ENCODE results near the gene RPS6KA2. TPM values are rescaled to one million over a fixed set of nuclear protein-coding genes. Genes with fewer than 3 reads are reported as not detected.

Gene RPS6KA2
- total RNA-seq, 1 experiment from 2014 or later: 12.3 TPM

GRCh38 chr6:166554316-166554715 lies 72.7 kb downstream of the RPS6KA2 start:
- Histone ChIP-seq H2AK5ac (ENCODE audit: insufficient read length, low read length) (no peak overlapping the region), H4K91ac (ENCODE audit: insufficient read length, low read depth, low read length) (no peak overlapping the region), H3K23me2 (ENCODE audit: insufficient read length, low read depth, low read length, poor library complexity, severe bottlenecking) (no peaks in the 10 kb centered on the region), H3K79me2 (ENCODE audit: insufficient read depth, low read length) (peaks cover 4% of the 10 kb centered on the region; the same call in 1 of the 2 replicates), H3K56ac (ENCODE audit: insufficient read length, low read depth, low read length) (no peak overlapping the region), H2BK12ac (ENCODE audit: insufficient read length, low read depth, low read length) (no peak overlapping the region), H2BK5ac (ENCODE audit: insufficient read length, low read length) (no peak overlapping the region), H3K4me1 (ENCODE audit: insufficient read depth, low read length) (peaks cover 4% of the 10 kb centered on the region; the same call in 1 of the 2 replicates), H3K23ac (ENCODE audit: insufficient read length, low read depth, low read length) (no peak overlapping the region), H3K9ac (ENCODE audit: extremely low read depth, insufficient read length, low read length) (no peak overlapping the region), H4K8ac (replicated peaks; ENCODE audit: insufficient read length, low read depth, low read length) (no peak overlapping the region), H3T11ph (ENCODE audit: low read length) (no peak overlapping the region), H3K4ac (ENCODE audit: low read depth, low read length) (no peak overlapping the region), H3K27ac (ENCODE audit: insufficient read length, low read depth, low read length) (no peak overlapping the region), H4K20me1 (ENCODE audit: control insufficient read depth, insufficient read depth, insufficient read length) (no peaks in the 10 kb centered on the region), H2BK15ac (ENCODE audit: low read depth, low read length) (no peak overlapping the region), H3K27me3 (ENCODE audit: insufficient read depth, low read length) (no peaks in the 10 kb centered on the region), H3K14ac (ENCODE audit: insufficient read depth, low read length) (no peak overlapping the region), H2AFZ (ENCODE audit: low read length) (no peak overlapping the region), H3K79me1 (ENCODE audit: insufficient read depth, low read depth, low read length, poor library complexity, severe bottlenecking) (no peaks in the 10 kb centered on the region), H2BK120ac (ENCODE audit: low read depth, low read length, poor library complexity, severe bottlenecking) (no peak overlapping the region), H3K18ac (ENCODE audit: insufficient read length, low read depth, low read length) (no peak overlapping the region), H2BK20ac (ENCODE audit: low read depth, low read length, poor library complexity, severe bottlenecking) (no peak overlapping the region), H4K5ac (ENCODE audit: insufficient read length, low read depth, low read length) (no peak overlapping the region), H3K9me3 (ENCODE audit: control insufficient read depth, low read depth, low read length) (no peaks in the 10 kb centered on the region), H3K4me2 (ENCODE audit: insufficient read depth, insufficient read length, low read length) (no peak overlapping the region)
- Mint-ChIP-seq H3K27ac (no peak overlapping the region), H3K36me3 (ENCODE audit: insufficient read depth in 1 of 3, low read depth in 3 of 3) (peaks cover 0 to 5% (median 0%) of the 10 kb centered on the region in 3 experiments; a peak in 2 of 7 replicates), H3K9me3 (no peaks in the 10 kb centered on the region), H3K27me3 (ENCODE audit: low read depth) (peaks cover 2% of the 10 kb centered on the region; the same call in 1 of the 2 replicates), H3K4me3 (no peak overlapping the region), H3K4me1 (peaks cover 35 to 39% of the 10 kb centered on the region in 2 experiments)
- no CpG with 5 or more reads among the region's 8 CpGs for WGBS (ENCODE audit: extremely low coverage, insufficient read length, low lambda C conversion rate)
- TF ChIP-seq CTCF (conservative IDR thresholded peaks at IDR 0.05): no peak
- no peak for DNase-seq
